SK-N-SH (cell line): ENCODE data around the gene CELF4.

ENCODE experiments used
- CHD2 ChIP-seq: fragments of 150-350 bp; IDR thresholded peaks from 2 replicates; pipeline ENCODE4 v1.6.1; 2018; ENCODE audit warnings: low read length; ENCODE audit not compliant: partially characterized antibody
- CTCF ChIP-seq: fragments of 200-600 bp; sonication (generic); IDR thresholded peaks from 2 replicates; pipeline ENCODE4 v1.6.1; 2017; ENCODE audit warnings: antibody characterized with exemption, mild to moderate bottlenecking, moderate library complexity
- EP300 ChIP-seq, 2 experiments: IDR thresholded peaks; 2 replicates each; pipeline versions ENCODE4 v1.4.0 to v1.6.1; 2012; ENCODE audit warnings: borderline replicate concordance in 1 of 2, low read depth in 1 of 2, low read length in 1 of 2
- EZH2phosphoT487 ChIP-seq: fragments of 200-600 bp; sonication (generic); IDR thresholded peaks from 2 replicates; pipeline ENCODE4 v1.6.1; 2017; ENCODE audit warnings: low read depth, mixed run types, mild to moderate bottlenecking, antibody characterized with exemption, moderate library complexity, borderline replicate concordance
- FOXJ3 ChIP-seq: sonication (generic); formaldehyde crosslinking; IDR thresholded peaks from 2 replicates; pipeline ENCODE4 v1.5.1; 2020; ENCODE audit warnings: mild to moderate bottlenecking, missing genetic modification reagents
- NFIC ChIP-seq: IDR thresholded peaks from 2 replicates; pipeline ENCODE4 v1.4.0; 2012; ENCODE audit warnings: borderline replicate concordance
- POLR2AphosphoS5 ChIP-seq: IDR thresholded peaks from 2 replicates; pipeline ENCODE4 v1.6.1; 2012; ENCODE audit warnings: low read depth, low read length
- RXRA ChIP-seq: IDR thresholded peaks from 2 replicates; pipeline ENCODE4 v1.4.0; 2012; ENCODE audit warnings: low read depth, mild to moderate bottlenecking, borderline replicate concordance
- SIN3A ChIP-seq: IDR thresholded peaks from 2 replicates; pipeline ENCODE4 v1.6.1; 2012; ENCODE audit warnings: low read depth, mild to moderate bottlenecking, low read length, moderate library complexity, borderline replicate concordance
- SMC3 ChIP-seq: IDR thresholded peaks from 2 replicates; pipeline ENCODE4 v1.6.1; 2012; ENCODE audit warnings: low read depth, low read length, improper control_type of control experiment
- USF2 ChIP-seq: fragments of 150-350 bp; IDR thresholded peaks from 2 replicates; pipeline ENCODE4 v1.6.1; 2017; ENCODE audit warnings: antibody characterized with exemption, low read length, low read depth, borderline replicate concordance

- no peak for TF ChIP-seq EZH2phosphoT487
- TF ChIP-seq SMC3, result no peak
- no peak for TF ChIP-seq CTCF
- no peak for TF ChIP-seq FOXJ3 (CRISPR knock-in tag)
- no peak for TF ChIP-seq USF2
- TF ChIP-seq CHD2, result no peak
- no peak for TF ChIP-seq NFIC
- TF ChIP-seq RXRA, result no peak
- TF ChIP-seq POLR2AphosphoS5, result no peak
- no peak for TF ChIP-seq SIN3A
- TF ChIP-seq EP300 (IDR thresholded peaks at IDR 0.05; ENCODE audit: borderline replicate concordance in 1 of 2, low read depth in 1 of 2, low read length in 1 of 2), result no peak
Observed at GRCh38 chr18:37571266-37571665, 5.7 kb upstream of the CELF4 start.
